ENCODE measurements around the gene UBAP1. TPM values are rescaled to one million over a fixed set of nuclear protein-coding genes. Genes with fewer than 3 reads are reported as not detected.

The UBAP1 gene
- total RNA-seq, 4 donors from 2014 or later: 42.2 to 63.3 (median 51.9) TPM

DNA sequence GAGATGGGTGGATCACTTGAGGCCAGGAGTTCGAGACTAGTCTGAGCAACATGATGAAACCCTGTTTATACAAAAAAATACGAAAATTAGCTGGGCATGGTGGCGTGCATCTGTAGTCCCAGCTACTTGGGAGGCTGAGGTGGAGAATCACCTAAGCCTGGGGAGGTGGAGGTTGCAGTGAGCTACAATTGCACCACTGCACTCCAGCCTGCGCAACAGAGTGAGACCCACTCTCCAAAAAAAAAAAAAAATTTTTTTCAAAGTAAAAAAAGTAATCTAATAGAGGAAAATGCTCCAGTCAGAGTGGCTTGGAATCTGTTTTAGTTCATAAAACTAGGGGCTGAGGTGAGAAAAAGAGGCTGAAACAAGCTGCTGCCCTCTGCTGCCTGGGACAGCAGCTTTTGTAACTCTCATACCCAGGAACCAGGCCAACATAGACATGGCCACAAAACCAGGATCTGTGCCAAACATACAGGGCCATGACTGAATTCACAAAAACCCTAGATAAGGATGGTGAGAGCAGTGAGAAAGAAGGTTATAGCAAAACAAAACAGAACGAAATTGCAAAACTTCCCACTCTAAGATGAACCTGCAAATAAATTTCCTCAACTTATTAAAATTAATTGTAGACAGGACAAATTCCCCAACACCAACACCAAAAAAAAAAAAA, 39.2 kb upstream of the UBAP1 start:
- no peak overlapping the region for H3K27ac ChIP-seq
- no peaks in the 10 kb centered on the region for H3K4me1 ChIP-seq
- no peaks in the 10 kb centered on the region for H3K27me3 ChIP-seq
- no peaks in the 10 kb centered on the region for H3K36me3 ChIP-seq
- 87% methylated on average over 5 of the region's 5 CpGs for WGBS
- no peaks in the 10 kb centered on the region for H3K9me3 ChIP-seq
- no peak overlapping the region for H3K4me3 ChIP-seq
- DNase-seq (ENCODE audit: low spot score in 2 of 2): no peak
- TF ChIP-seq POLR2AphosphoS5 (IDR thresholded peaks at IDR 0.05) (no peak), POLR2A (IDR thresholded peaks at IDR 0.05) (no peak), EP300 (IDR thresholded peaks at IDR 0.05) (no peak)
- TF ChIP-seq, protein P1, sequence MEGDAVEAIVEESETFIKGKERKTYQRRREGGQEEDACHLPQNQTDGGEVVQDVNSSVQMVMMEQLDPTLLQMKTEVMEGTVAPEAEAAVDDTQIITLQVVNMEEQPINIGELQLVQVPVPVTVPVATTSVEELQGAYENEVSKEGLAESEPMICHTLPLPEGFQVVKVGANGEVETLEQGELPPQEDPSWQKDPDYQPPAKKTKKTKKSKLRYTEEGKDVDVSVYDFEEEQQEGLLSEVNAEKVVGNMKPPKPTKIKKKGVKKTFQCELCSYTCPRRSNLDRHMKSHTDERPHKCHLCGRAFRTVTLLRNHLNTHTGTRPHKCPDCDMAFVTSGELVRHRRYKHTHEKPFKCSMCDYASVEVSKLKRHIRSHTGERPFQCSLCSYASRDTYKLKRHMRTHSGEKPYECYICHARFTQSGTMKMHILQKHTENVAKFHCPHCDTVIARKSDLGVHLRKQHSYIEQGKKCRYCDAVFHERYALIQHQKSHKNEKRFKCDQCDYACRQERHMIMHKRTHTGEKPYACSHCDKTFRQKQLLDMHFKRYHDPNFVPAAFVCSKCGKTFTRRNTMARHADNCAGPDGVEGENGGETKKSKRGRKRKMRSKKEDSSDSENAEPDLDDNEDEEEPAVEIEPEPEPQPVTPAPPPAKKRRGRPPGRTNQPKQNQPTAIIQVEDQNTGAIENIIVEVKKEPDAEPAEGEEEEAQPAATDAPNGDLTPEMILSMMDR (IDR thresholded peaks at IDR 0.05): no peak

GRCh38 chr9:34140853-34141252, 38.0 kb upstream of the UBAP1 start:
- Histone ChIP-seq H3K4me1 (no peaks in the 10 kb centered on the region), H3K27ac (no peak overlapping the region), H3K9me3 (no peaks in the 10 kb centered on the region), H3K36me3 (no peaks in the 10 kb centered on the region), H3K27me3 (no peaks in the 10 kb centered on the region), H3K4me3 (no peak overlapping the region)
- 87% methylated on average over 2 of the region's 2 CpGs for WGBS
- TF ChIP-seq EP300 (IDR thresholded peaks at IDR 0.05) (no peak), POLR2A (IDR thresholded peaks at IDR 0.05) (no peak), POLR2AphosphoS5 (IDR thresholded peaks at IDR 0.05) (no peak)
- TF ChIP-seq, protein P1 (IDR thresholded peaks at IDR 0.05): no peak
- DNase-seq (ENCODE audit: low spot score in 2 of 2): no peak

DNA sequence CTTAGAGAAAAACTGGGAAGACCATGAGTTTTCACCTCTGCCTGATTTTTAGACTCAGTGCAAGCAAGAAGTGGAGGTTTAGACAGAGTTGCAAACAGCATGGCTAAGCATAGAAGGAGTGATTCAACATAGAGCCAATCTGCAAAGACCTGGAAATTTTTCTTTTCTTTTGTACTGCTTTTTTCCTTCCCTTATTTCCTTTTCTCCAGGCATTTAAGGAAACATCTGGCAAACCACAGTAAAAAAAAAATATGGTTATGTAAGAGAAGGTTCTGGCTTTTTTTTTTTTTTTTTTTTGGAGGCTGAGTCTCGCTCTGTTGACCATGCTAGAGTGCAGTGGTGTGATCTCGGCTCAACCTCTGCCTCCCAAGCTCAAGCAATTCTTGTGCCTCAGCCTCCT, 35.7 kb upstream of the UBAP1 start:
- H3K4me1 ChIP-seq: no peaks in the 10 kb centered on the region
- TF ChIP-seq, protein P1 (IDR thresholded peaks at IDR 0.05): no peak
- no peak for TF ChIP-seq POLR2A (IDR thresholded peaks at IDR 0.05)
- no peak for TF ChIP-seq EP300 (IDR thresholded peaks at IDR 0.05)
- TF ChIP-seq POLR2AphosphoS5 (IDR thresholded peaks at IDR 0.05): no peak
- 62% methylated on average over 2 of the region's 2 CpGs for WGBS
- H3K27ac ChIP-seq: no peak overlapping the region
- H3K4me3 ChIP-seq: no peak overlapping the region
- H3K9me3 ChIP-seq: no peaks in the 10 kb centered on the region
- DNase-seq (ENCODE audit: low spot score in 2 of 2): no peak
- H3K27me3 ChIP-seq: no peaks in the 10 kb centered on the region
- no peaks in the 10 kb centered on the region for H3K36me3 ChIP-seq

DNA sequence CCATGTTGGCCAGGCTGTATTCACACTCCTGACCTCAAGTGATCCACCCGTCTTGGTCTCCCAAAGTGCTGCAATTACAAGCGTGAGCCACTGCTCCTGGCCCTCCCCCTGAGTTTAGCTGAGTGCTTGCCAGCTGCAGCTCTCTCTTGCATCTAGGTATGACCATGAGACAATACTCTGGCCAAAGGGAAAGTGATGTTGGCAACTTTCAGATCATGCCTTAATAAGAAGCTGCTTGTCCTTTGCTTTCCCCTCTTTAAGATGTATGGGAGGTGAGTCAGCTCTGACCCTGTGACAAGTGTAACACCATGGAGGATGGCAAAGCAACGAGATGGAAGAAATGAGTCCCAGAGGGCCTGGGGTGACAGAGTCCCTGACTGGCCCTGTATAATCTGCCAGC, 33.7 kb upstream of the UBAP1 start:
- 82% methylated on average over 3 of the region's 3 CpGs for WGBS
- Histone ChIP-seq H3K27ac (no peak overlapping the region), H3K4me1 (no peaks in the 10 kb centered on the region), H3K36me3 (no peaks in the 10 kb centered on the region), H3K27me3 (no peaks in the 10 kb centered on the region), H3K4me3 (no peak overlapping the region), H3K9me3 (no peaks in the 10 kb centered on the region)
- DNase-seq (ENCODE audit: low spot score in 2 of 2): no peak
- TF ChIP-seq, protein P1 (IDR thresholded peaks at IDR 0.05): no peak
- TF ChIP-seq POLR2AphosphoS5 (IDR thresholded peaks at IDR 0.05): no peak
- no peak for TF ChIP-seq POLR2A (IDR thresholded peaks at IDR 0.05)
- no peak for TF ChIP-seq EP300 (IDR thresholded peaks at IDR 0.05)

GRCh38 chr9:34151398-34151797, 27.4 kb upstream of the UBAP1 start:
- no peak for DNase-seq (ENCODE audit: low spot score in 2 of 2)
- 92% methylated on average over 4 of the region's 4 CpGs for WGBS
- Histone ChIP-seq H3K4me1 (no peaks in the 10 kb centered on the region), H3K27ac (no peak overlapping the region), H3K36me3 (no peaks in the 10 kb centered on the region), H3K4me3 (no peak overlapping the region), H3K9me3 (no peaks in the 10 kb centered on the region), H3K27me3 (no peaks in the 10 kb centered on the region)
- TF ChIP-seq POLR2A (IDR thresholded peaks at IDR 0.05) (no peak), POLR2AphosphoS5 (IDR thresholded peaks at IDR 0.05) (no peak), EP300 (IDR thresholded peaks at IDR 0.05) (no peak)
- TF ChIP-seq, protein P1 (IDR thresholded peaks at IDR 0.05): no peak
